Adipose tissue (tissue), 3 donors: ENCODE data around the gene LDB3. TPM values are rescaled to one million over a fixed set of nuclear protein-coding genes. Genes with fewer than 3 reads are reported as not detected.

Source experiments
- H3K27ac ChIP-seq: one replicate; pipeline ENCODE4 v1.5.1; 2013; ENCODE audit warnings: low read depth, low read length
- WGBS, 3 donors: extraction: QIAGEN DNeasy Blood & Tissue Kit; methylation state at CpG; one replicate each; pipeline ENCODE4 v1.1.7; 2013; 5-methylcytosine and 5-hydroxymethylcytosine counted together
- polyA plus RNA-seq, 3 donors: library from polyadenylated mRNA; stranded (reverse); fragments of 200-250 nt; gene quantifications; one replicate each; pipeline ENCODE4 v1.2.3, GENCODE V29; 2013
- donor health status: healthy with polysubstance abuse.
- donor health status: Bipolar disorder and iron deficiency.
- donor health status: healthy.

The LDB3 gene
- polyA plus RNA-seq, 3 donors = 0.63 to 11.6 (median 1.9) TPM

DNA sequence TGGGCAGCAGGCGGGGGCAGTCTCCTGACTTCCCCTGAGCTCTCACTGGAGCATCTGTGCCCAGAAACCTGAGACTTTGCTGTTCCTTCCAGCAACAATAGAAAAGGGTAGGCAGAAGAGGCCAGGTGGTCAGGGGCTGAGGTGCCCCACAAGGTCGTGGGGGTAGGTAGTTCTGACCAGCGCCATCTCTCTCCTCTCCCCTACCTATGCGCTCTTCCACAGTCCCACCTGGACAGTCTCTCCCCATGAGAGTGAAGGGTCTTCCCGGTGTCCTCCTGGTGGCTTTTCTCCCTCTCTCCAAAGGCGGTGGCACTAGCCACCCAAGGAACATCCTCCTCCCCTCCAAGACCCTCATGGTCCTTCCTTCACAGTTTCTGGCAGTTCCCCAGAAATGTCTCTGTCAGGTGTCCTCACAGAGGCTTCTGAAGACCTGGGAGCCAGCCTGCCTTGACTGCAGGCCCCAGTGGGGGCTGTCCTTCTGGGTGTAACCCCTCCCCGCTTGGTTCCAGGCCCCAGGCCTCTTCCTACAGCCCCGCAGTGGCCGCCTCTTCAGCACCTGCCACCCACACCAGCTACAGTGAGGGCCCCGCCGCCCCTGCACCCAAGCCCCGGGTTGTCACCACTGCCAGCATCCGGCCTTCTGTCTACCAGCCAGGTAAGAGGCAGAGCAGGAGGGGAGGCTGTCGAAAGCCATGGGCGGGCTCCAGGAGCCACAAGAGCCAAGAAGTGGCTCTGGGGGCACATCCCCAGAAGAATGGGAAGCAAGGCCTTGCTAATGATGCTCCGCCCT lies 41.3 kb downstream of the LDB3 start:
- no peak overlapping the region for H3K27ac ChIP-seq
- WGBS, 3 donors = 89 to 95% (median 93%) methylated on average over 16 of the region's 16 CpGs

GRCh38 chr10:86710987-86711512 lies 42.7 kb downstream of the LDB3 start:
- 3 to 8% (median 5%) methylated on average over 21 to 46 of the region's 46 CpGs for WGBS, 3 donors
- no peak overlapping the region for H3K27ac ChIP-seq

DNA sequence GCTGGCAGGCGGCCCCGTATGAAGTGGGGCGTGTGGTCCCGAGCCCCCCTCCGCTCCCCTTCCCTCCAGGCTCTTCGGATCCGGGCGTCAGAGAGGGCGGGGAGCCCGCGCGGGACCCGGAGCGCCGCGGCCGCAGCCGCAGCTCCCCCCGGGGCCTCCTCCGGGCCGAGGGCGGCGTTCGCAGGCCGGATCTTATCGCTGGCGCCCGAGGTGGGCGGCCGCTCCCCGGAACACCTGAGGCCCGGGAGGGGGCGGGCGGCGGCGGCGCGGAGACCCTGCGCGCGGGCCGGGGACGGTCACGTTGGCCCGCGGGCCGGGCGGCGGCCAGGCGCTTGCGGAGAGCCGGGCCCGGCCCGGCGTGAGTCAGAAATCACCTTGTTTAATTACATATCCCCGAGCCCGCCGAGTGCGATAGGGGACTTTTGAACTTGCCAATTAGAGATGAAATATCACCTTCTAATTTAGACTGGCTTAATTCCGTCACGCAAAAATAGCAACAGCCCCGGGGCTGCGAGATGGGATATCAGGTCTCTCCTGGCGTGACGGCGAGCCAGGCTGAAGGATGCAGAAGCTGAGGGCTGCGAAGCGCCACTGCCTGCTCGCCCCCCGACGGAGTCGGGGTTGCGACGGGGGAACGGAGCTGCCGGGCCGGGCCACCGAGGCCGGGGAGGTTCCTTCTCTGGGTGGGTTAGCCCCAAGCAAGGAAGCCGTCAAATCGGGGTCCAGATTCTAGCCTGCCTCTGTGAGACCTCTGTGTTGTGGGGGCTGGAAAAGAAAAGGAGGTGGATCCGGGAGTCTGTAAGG lies 43.4 kb downstream of the LDB3 start:
- 0 to 1% (median 0%) methylated on average over 73 to 82 of the region's 82 CpGs for WGBS, 3 donors
- H3K27ac ChIP-seq = no peak overlapping the region

DNA sequence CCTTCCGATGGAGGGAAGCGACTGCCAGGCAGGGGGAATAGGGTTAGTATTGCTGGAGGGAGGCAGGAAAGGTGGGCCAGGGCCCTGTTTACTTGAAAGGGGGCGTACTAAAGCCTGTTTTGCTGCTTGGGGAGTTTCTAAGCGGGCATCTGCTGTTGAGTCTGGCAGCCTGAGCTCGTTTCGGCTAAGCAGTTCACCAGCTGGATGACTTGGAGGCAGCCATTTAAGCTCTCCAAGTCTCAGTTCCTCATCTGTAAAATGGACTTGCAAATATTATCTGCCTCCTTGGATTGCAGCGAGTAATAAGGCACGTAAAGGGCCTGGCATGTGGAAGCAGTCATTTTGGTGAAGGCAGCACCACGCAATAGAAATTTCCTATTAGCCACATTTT lies 44.0 kb downstream of the LDB3 start:
- 43 to 48% (median 48%) methylated on average over 9 of the region's 9 CpGs for WGBS, 3 donors

DNA sequence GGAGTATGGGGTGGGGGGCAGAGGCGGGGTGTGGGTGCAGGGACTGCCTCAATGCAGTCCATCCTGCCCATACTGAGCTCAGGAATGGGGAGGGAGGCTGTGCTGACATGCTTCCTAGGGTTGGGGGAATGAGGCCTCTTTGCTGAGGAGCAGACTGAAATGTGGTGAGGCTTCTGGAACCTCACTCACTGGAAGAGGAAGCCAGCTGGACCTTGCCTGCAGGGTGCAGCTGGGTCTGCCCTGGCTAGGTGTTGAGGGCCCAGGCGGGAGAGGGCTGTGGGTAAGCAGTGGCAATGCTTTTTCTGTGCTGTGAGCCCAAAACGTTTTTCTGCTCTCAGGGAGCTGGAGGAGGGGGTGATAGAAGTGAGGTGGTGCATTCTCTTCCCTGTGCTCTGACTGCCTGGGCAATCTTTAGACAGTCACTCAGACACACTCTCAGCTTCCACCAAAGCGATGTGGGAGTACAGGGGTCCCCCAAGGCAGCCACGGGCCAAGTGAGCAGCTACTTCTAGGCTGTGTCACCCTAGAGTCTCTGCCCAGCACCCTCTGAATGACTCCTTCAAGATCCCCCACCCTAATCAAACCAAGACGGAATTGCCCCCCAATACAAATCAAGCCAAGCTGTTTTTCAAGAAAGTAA lies 47.0 kb downstream of the LDB3 start:
- 70 to 77% (median 74%) methylated on average over 6 of the region's 6 CpGs for WGBS, 3 donors
- H3K27ac ChIP-seq = no peak overlapping the region

More for the DNA sequence above, 44.0 kb downstream of the LDB3 start:
- no peak overlapping the region for H3K27ac ChIP-seq

DNA sequence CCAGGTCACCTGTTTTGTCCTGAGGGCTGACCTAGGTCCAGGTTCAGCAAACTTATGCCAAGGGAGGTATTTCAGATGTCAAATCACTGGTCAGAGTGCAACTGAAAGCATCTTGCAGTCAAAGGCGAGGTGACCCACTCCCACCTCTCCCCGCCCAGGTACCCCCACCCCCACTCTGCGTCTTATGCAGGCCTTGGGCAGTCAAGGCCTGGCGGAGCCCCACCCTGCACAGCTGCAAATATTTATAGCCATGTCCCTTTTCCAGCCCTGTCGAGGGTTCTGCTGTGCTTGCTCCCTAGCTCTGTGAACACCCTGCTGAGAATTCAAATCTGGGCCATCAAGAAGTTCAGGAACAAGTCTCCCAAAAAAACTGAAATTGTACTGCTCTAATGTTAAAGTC lies 47.5 kb downstream of the LDB3 start:
- H3K27ac ChIP-seq = no peak overlapping the region
- 75 to 80% (median 76%) methylated on average over 5 of the region's 5 CpGs for WGBS, 3 donors

- 89 to 97% (median 92%) methylated on average over 12 to 13 of the region's 13 CpGs for WGBS, 3 donors
These were observed 48.2 kb downstream of the LDB3 start for GRCh38 chr10:86716466-86716865.

DNA sequence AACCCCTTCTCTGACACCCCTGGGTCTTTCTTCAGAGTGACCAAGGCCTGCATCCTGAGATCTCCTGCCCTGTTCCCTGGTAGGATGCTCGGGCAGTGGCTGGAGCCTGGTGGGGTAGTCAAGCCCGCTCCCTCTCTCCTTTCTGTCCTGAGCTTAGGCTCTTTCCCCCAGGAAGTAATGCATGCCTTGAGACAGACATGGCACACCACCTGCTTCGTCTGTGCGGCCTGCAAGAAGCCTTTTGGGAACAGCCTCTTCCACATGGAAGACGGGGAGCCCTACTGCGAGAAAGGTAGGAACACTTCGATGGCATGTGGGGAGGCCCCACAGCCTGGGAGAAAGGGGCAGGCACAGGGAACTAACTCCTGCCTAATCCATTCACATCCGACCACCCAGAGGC lies 50.2 kb downstream of the LDB3 start:
- no peak overlapping the region for H3K27ac ChIP-seq
- WGBS, 3 donors = 92 to 94% (median 93%) methylated on average over 8 of the region's 8 CpGs

More at GRCh38 chr10:86716466-86716865, 48.2 kb downstream of the LDB3 start:
- no peak overlapping the region for H3K27ac ChIP-seq

- H3K27ac ChIP-seq = no peak overlapping the region
These were observed 52.9 kb downstream of the LDB3 start for GRCh38 chr10:86721232-86721631.

DNA sequence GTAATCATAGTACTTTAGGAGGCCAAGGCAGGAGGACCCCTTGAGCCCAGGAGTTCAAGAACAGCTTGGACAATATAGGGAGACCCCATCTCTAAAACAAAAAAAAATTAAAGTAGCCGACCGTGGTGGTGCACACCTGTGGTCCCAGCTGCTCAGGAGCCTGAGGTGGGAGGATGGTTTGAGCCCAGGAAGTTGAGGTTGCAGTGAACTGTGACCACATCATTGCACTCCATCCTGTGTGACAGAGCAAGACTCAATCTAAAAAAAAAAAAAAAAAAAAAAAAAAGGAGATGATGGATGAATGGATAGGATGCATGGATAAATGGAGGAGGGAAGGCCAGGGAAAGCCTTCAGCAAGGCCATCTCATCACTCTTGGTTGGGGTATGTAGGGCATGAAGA lies 54.7 kb downstream of the LDB3 start:
- H3K27ac ChIP-seq = no peak overlapping the region
- 78 to 93% (median 80%) methylated on average over 2 of the region's 2 CpGs for WGBS, 3 donors

More at GRCh38 chr10:86721232-86721631, 52.9 kb downstream of the LDB3 start:
- WGBS, 3 donors = 82 to 90% (median 84%) methylated on average over 5 of the region's 5 CpGs

- H3K27ac ChIP-seq = no peak overlapping the region
- 97 to 98% (median 98%) methylated on average over 6 of the region's 6 CpGs for WGBS, 3 donors
These were observed 56.1 kb downstream of the LDB3 start for GRCh38 chr10:86724445-86724844.

DNA sequence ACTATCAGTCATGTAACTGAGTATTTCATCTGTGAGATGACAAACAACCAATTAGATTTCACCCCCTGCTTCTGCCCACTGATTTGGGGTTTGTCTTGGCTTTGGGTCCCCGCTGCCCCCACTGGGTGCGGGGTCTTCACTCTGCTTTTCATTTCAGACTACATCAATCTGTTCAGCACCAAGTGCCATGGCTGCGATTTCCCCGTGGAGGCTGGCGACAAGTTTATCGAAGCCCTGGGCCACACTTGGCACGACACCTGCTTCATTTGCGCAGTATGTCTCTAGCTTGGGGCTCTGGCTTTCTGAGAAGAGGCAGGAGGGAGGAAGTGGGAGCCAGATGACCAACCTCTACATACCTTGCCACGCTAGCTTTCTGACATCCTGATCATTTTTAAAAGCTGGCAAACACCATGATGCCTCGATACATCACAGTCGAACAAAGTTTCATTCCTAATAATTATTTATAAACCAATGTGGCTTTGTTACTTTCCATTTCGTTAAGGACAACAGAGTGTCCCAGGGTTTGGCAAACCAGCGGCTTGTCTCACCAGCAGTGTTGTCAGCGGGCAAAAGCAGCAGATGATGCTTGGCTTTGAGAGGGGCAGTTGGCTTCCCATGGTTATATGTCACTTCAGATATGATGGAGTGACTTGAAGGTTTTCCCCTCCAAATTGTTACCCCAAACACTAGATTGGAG lies 57.8 kb downstream of the LDB3 start:
- H3K27ac ChIP-seq = no peak overlapping the region
- 90 to 95% (median 92%) methylated on average over 14 of the region's 14 CpGs for WGBS, 3 donors

GRCh38 chr10:86726677-86726999 lies 58.3 kb downstream of the LDB3 start:
- WGBS, 3 donors = 21 to 79% (median 66%) methylated on average over 1 of the region's 1 CpG

DNA sequence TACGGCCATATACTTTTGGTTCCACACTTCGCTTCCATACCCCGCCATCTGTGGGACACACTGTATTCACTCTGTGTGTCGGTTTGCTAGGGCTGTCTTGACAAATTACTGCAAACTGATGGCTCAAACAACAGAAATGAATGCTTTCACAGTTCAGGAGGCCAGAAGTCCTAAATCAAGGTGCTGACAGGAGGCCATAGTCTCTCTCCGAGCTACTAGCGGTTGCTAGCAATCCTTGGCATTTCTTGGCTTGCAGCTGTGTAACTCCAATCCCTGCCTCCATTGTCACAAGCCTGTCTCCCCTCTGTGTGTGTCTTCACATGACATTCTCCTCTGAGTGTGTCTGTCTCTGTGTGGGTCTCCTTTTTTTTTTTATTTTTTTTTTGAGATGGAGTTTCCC lies 59.2 kb downstream of the LDB3 start:
- no peak overlapping the region for H3K27ac ChIP-seq
- 72 to 76% (median 74%) methylated on average over 6 of the region's 6 CpGs for WGBS, 3 donors

More at GRCh38 chr10:86726677-86726999, 58.3 kb downstream of the LDB3 start:
- no peak overlapping the region for H3K27ac ChIP-seq

DNA sequence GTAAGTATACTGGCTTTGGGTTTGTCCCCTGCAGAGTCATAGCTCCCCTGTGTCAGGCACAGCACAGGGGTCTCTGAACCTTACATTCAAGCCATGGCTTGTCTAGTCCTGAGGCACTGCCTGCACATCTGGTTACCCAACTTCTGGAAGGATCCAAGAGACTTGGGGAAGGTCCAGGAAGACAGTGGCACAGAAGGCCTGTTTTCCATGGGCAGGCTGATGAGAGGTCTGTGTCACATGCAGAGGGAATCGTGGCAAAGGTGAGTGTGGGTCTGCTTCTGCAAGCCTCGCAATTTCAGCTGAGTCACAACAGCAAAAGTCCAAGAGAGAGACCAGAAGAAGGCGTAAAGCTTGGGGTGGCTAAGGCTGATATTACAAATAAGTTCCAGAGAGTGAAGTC lies 59.7 kb downstream of the LDB3 start:
- 75 to 89% (median 76%) methylated on average over 3 of the region's 3 CpGs for WGBS, 3 donors
- no peak overlapping the region for H3K27ac ChIP-seq

GRCh38 chr10:86729677-86730076 lies 61.4 kb downstream of the LDB3 start:
- WGBS, 3 donors = 81 to 84% (median 83%) methylated on average over 1 of the region's 1 CpG
- H3K27ac ChIP-seq = no peak overlapping the region

GRCh38 chr10:86730227-86730626 lies 61.9 kb downstream of the LDB3 start:
- 87 to 95% (median 94%) methylated on average over 1 of the region's 1 CpG for WGBS, 3 donors
- no peak overlapping the region for H3K27ac ChIP-seq

GRCh38 chr10:86732771-86733170 lies 64.5 kb downstream of the LDB3 start:
- no peak overlapping the region for H3K27ac ChIP-seq
- 81 to 87% (median 81%) methylated on average over 13 of the region's 13 CpGs for WGBS, 3 donors
